ENCODE data around the gene CACNA1S. TPM values are rescaled to one million over a fixed set of nuclear protein-coding genes. Genes with fewer than 3 reads are reported as not detected.

CACNA1S gene
- total RNA-seq, 1 donor from 2014 or later = 0.55 TPM

DNA sequence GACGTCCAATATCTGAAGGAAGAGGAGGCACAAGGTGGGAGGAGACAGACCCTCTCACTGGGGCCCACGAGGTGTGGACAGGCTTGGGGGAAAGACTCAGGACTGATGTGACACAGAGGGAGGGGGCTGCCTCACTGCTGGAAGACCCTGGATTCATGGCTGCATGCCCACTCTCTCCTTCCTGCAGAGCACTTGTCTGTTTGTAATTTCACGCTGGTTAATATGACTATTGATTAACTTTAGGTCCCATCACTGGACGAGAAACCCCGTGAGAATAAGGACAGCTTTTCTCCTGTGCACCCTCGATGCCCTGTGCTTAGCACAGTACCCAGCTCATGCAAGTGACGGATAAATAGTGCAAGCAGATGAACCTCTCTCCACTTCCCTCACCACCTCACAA lies 35.1 kb downstream of the CACNA1S start:
- Histone ChIP-seq H3K27ac (no peak overlapping the region), H3K4me1 (no peaks in the 10 kb centered on the region), H3K27me3 (no peaks in the 10 kb centered on the region), H3K36me3 (no peaks in the 10 kb centered on the region), H3K9me3 (no peaks in the 10 kb centered on the region), H3K4me3 (no peak overlapping the region)
- TF ChIP-seq, protein P1, sequence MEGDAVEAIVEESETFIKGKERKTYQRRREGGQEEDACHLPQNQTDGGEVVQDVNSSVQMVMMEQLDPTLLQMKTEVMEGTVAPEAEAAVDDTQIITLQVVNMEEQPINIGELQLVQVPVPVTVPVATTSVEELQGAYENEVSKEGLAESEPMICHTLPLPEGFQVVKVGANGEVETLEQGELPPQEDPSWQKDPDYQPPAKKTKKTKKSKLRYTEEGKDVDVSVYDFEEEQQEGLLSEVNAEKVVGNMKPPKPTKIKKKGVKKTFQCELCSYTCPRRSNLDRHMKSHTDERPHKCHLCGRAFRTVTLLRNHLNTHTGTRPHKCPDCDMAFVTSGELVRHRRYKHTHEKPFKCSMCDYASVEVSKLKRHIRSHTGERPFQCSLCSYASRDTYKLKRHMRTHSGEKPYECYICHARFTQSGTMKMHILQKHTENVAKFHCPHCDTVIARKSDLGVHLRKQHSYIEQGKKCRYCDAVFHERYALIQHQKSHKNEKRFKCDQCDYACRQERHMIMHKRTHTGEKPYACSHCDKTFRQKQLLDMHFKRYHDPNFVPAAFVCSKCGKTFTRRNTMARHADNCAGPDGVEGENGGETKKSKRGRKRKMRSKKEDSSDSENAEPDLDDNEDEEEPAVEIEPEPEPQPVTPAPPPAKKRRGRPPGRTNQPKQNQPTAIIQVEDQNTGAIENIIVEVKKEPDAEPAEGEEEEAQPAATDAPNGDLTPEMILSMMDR (IDR thresholded peaks at IDR 0.05) = no peak
- intact Hi-C loops (cut with DNase I) = no loop called here
- DNase-seq (no peak), ATAC-seq (no peak)

DNA sequence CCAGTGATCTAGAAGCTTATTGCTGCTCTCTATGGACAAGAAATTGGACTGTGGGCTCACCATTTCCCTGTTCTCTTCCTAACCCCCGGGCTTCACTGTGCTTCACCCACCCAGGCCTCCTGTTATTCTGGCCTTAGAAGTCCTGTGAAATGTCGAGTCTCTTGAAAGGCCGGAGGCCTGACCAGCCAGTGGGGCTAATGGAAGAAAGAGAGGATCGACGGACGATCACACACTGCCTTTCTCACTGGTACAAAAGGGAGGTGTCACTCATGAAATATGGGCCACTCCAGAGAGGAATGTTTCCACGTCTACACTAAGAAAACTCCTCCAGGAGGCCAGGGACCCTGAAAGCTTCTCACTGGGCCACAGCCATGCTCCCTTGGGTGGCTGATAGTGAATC lies 36.1 kb downstream of the CACNA1S start:
- H3K27me3 ChIP-seq = no peaks in the 10 kb centered on the region
- intact Hi-C loops (cut with DNase I) = no loop called here
- DNase-seq = no peak
- no peak overlapping the region for H3K27ac ChIP-seq
- no peaks in the 10 kb centered on the region for H3K9me3 ChIP-seq
- no peak overlapping the region for H3K4me3 ChIP-seq
- TF ChIP-seq, protein P1 (IDR thresholded peaks at IDR 0.05) = no peak
- ATAC-seq = no peak
- H3K4me1 ChIP-seq = no peaks in the 10 kb centered on the region
- no peaks in the 10 kb centered on the region for H3K36me3 ChIP-seq

DNA sequence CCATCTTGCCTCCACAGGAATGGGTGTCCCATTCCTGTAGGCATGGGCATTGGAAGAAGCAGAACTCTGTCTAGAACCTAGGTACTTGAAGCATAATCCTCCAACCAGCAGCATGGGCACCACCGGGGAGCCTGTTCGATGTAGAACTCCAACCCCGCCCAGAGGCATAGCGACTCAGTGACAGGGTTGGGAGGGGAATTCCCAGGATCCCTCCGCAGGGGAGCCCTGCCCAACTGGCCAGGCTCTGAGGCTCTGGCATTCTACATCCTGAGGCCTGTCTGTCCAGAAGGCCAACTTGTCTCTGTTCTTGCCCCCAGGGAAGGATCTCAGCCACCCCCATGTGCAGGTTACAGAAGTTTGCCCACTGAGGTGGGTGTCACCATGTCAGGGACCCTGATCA lies 38.2 kb downstream of the CACNA1S start:
- ATAC-seq = no peak
- H3K4me1 ChIP-seq = no peaks in the 10 kb centered on the region
- no peak for DNase-seq

DNA sequence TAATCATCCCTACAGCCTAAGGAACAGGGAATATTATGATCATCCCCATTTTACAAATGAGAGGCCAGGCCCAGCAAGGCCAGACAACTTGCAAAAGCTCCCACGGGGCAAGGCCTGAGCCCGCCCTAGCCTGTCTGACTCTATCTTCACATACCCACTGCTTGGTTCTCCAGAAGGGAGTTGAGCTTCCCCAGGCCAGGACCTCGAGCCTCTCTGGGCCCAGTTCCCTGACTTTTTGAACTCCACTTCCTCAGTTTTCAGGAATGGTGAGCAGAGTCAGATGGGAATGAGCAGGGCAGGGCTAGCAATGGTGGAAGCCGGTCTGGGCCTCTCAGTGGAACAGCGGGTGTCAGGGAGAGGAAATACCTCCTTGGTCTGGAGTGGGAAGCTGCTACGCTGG lies 39.3 kb downstream of the CACNA1S start:
- intact Hi-C loops (cut with DNase I) = no loop called here
- Histone ChIP-seq H3K4me3 (no peak overlapping the region), H3K36me3 (no peaks in the 10 kb centered on the region), H3K4me1 (no peaks in the 10 kb centered on the region), H3K9me3 (no peaks in the 10 kb centered on the region), H3K27ac (no peak overlapping the region), H3K27me3 (no peaks in the 10 kb centered on the region)
- TF ChIP-seq, protein P1 (IDR thresholded peaks at IDR 0.05) = no peak
- ATAC-seq (no peak), DNase-seq (no peak)

More for the DNA sequence above, 38.2 kb downstream of the CACNA1S start:
- no peak overlapping the region for H3K27ac ChIP-seq
- no peaks in the 10 kb centered on the region for H3K27me3 ChIP-seq
- no peaks in the 10 kb centered on the region for H3K36me3 ChIP-seq
- H3K4me3 ChIP-seq = no peak overlapping the region
- no peaks in the 10 kb centered on the region for H3K9me3 ChIP-seq
- TF ChIP-seq, protein P1 (IDR thresholded peaks at IDR 0.05) = no peak
- intact Hi-C loops (cut with DNase I) = no loop called here

DNA sequence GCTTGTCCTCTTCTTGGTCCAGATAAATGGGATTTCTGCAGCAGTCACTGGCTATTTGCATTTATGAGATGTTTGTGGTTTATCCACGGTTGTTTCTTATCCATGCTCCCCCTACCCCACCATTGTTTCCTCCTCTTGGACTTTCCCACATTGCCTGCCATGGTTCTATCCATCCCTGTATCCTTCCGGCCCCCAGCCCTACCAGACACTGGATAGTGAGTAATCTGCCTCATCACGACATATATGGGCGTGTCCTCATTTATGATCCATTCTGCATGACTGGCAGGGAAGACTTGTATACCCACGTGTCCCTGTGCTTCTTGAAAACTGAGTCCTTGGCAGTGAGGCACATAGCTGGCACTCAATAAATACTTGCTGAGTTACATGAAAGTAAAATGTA lies 40.1 kb downstream of the CACNA1S start:
- ATAC-seq = no peak
- Histone ChIP-seq H3K9me3 (no peaks in the 10 kb centered on the region), H3K36me3 (no peaks in the 10 kb centered on the region), H3K27me3 (no peaks in the 10 kb centered on the region), H3K4me1 (no peaks in the 10 kb centered on the region), H3K4me3 (no peak overlapping the region), H3K27ac (no peak overlapping the region)
- intact Hi-C loops (cut with DNase I) = no loop called here
- TF ChIP-seq, protein P1 (IDR thresholded peaks at IDR 0.05) = no peak
- no peak for DNase-seq

DNA sequence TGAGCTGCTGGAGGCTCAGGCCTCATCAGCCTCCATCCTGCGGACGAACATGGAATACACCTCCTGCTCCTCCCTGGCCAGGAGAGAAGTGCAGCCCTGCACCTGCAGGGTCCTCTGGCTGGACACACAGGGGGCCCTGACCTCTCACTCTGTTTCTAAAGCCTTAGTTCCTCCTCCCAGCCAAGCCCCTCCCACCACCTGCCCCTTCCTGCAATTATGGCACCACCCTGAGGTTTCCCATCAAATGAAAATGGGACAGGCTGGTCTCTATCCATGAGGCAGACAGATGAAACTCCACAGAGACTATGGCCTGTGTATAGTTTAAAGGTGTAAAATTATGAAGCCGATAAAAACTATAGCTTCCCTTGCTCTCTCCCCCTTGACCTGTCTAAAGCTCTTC lies 42.6 kb downstream of the CACNA1S start:
- no peaks in the 10 kb centered on the region for H3K27me3 ChIP-seq
- no peaks in the 10 kb centered on the region for H3K36me3 ChIP-seq
- H3K27ac ChIP-seq = no peak overlapping the region
- H3K4me1 ChIP-seq = no peaks in the 10 kb centered on the region
- H3K4me3 ChIP-seq = no peak overlapping the region
- TF ChIP-seq, protein P1 (IDR thresholded peaks at IDR 0.05) = no peak
- DNase-seq (no peak), ATAC-seq (no peak)
- intact Hi-C loops (cut with DNase I) = no loop called here
- H3K9me3 ChIP-seq = no peaks in the 10 kb centered on the region

All from upper lobe of right lung (tissue), 1 donor.